ENCODE data around the gene TBC1D17.
A peak's percentile ranks its signal among the peaks of the same experiment; 100 is the strongest.

TBC1D17 gene

DNA sequence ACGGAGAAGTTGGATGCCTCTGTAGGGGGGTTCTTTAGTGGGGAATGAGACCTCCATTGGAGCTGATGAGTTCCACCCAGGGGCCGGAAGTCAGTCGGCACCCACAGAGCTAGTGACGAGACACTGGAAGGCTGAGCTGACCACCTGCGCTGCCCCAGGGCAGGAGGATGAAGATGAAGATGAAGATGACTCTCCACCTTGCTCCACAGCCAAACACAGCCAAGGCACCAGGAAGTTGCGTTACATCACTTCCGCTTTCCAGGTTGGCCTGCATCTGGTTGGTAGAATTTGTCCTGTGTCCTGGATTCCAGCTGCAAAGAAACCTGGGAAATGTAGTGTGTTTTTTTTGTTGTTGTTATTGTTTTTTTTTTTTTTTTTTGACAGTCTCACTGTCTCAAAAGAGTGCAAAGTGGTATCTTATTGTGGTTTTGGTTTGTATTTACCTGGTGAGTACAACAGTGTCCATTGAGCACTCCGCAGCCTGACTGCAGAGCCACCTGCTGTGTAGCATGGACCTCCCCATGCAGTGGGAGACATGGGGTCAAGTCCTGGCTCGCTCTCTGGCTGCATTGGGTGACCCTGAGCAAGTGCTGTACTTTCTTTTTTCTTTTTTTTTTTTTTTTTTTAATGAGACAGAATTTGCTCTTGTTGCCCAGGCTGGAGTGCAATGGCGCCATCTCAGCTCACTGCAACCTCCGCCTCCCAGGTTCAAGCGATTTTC is 1.9 kb downstream of the TBC1D17 start:
- no peak for DNase-seq

DNA sequence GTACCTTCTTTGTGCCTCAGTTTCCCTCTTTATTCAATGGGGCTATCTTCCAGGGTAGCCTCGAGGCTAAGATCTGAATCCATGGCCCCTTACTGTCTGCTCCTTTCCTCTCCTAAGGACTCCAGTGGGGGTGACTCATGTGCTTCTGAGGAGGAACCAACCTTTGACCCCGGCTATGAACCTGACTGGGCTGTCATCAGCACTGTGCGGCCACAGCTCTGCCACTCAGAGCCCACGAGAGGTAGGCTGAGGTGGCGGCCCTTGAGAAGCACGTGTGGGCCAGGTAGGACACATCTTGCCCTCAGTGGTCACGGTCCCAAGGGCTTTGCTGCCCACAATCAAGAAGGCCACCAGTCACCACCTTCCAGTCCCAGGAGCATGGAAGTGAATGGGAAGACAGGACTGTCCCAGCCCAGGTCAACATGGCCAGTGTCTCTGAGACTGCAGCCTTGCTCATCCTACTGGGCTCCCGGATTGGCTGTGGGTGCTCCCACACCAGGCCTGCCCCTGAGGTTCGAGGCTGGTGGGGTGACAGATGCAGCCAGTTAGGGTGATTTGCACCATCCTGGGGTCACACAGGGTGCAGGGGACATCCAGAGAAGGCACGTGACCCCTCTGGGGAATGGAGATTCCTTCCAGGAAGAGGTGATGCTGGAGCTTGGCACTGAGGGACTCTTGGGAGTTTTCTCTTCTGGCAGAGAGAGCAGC is 2.8 kb downstream of the TBC1D17 start:
- DNase-seq = no peak

- no peak for DNase-seq
These were observed 3.7 kb downstream of the TBC1D17 start for GRCh38 chr19:49881186-49881585.

DNA sequence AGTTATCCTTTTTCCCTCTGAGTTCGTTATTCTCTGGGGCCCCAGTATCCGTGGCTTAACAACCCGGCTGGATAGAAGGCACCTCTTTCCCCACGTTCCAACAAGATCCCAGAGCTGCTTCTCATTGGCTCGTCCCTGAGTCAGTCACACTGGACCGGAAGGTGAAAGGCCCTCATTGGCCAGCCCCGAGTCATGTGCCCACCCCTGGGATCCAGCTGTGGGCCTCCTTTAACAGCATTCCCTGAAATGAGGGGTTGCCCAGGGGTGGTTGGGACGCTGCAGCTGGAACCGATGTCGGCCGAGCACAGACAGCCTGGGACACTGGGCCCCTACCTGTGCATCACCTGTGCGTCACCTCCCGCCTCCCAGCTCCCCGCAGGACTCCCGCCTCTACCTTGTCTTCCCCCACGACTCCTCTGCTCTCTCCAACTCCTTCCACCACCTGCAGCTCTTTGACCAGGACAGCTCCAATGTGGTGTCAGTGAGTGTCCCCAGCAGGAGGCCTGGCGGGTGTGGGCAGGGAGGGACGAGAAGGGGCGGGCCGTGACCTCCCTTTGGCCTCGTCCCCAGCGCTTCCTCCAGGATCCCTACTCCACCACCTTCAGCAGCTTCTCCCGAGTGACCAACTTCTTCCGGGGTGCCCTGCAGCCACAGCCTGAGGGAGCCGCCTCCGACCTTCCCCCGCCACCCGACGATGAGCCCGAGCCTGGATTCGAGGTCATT is 4.3 kb downstream of the TBC1D17 start:
- no peak for DNase-seq

DNA sequence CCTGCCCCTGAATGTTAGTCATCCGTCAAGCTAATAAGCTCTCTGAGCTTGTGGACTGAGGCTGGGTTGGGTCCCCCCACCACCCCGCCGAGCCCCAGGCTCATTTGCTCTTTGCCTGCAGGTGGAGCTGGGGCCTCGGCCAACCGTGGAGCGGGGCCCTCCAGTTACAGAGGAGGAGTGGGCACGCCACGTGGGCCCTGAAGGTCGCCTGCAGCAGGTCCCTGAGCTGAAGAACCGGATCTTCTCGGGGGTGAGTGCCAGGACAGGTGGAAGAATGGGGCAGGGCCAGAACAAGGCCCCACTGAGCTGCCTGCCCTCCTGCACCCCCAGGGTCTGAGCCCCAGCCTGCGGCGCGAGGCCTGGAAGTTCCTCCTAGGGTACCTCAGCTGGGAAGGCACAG is 5.1 kb downstream of the TBC1D17 start:
- no peak for DNase-seq

DNA sequence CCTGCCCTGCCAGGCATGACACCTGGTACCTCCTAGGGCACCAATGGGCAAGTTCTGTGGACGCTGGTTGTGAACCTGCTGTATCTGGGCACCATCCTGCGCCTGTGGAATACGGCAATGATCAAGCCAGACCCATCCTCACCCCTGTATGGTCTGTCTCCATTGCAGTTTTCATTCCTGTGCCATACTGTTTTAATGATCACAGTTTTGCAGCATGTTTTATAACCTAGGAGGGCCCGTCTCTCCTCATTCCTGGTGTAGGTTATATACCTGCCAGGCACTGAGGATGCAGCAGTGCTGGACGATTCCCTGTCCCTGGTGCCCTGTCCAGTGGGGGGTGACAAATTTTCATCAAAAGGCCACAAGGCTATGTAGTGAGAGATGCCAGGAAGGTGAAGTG is 5.6 kb downstream of the TBC1D17 start:
- no peak for DNase-seq

GRCh38 chr19:49884109-49884508 is 6.6 kb downstream of the TBC1D17 start:
- no peak for DNase-seq

GRCh38 chr19:49884760-49885159 is 7.3 kb downstream of the TBC1D17 start:
- DNase-seq = no peak

- no peak for DNase-seq
These were observed 9.6 kb downstream of the TBC1D17 start for GRCh38 chr19:49887037-49887664.

- no peak for DNase-seq
These were observed 10.4 kb downstream of the TBC1D17 start for GRCh38 chr19:49887665-49888509.

DNA sequence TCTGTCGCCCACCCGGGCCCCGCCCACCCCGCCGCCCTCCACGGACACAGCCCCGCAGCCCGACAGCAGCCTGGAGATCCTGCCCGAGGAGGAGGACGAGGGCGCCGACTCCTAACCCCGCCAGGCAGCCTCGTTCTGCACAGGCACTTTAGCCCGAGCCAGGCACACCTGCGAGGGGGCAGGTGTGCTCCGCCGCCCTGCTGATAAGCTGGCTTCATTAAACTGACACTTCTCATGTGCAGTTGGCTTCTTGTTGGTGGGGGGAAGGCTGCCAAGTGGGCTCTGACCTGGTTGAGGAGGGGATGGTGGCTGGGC is 11.0 kb downstream of the TBC1D17 start:
- no peak for DNase-seq

- DNase-seq = no peak
These were observed 11.7 kb downstream of the TBC1D17 start for GRCh38 chr19:49889038-49889686.

GRCh38 chr19:49889687-49890348 is 12.3 kb downstream of the TBC1D17 start:
- DNase-seq = peak; percentile 25

DNA sequence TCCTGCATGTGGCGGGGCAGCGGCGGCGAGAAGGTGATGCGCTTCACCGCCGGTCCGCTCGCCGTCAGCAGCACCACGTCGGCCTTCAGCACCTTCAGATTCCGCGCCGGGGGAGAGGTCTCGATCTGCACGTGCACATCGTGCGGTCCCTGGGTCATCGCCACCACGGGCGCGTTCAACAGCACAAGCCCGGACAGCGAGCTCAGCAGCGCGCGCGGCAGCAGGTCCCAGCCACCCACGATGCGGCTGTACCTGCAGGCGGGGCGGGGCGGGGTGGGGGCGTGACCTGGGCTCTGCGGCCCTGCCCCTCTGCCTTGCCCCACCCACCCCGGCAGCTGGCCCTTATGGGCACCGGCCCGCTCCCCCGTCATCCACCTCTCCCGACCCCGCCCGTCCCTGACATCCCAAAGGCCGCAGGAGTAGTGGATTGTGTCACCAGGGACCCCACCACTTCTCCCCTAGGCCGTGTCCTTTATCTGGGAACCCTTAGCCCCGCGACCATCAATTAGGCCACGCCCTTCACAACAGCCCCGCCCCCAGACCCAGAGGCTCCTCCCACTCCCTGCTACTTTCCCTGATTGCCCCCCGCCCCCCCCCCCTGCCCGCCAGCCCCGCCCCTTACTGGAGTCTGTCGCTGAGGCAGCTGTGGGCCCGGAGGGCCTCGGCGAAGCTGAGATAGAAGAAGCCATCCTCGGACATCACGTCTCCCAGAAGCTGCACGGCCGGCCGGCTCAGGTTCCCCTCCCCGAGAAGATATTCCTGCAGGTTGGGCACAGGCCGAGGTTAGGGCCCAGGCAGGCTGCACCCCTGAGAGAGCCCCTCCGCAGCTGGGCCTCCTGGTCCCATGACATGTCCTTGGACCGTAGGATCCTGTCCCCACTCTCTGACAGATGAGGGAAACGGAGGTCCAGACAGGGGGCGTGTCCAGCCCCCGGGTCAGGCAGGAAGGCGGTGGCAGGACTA is 13.1 kb downstream of the TBC1D17 start:
- DNase-seq = peak; percentile 42

DNA sequence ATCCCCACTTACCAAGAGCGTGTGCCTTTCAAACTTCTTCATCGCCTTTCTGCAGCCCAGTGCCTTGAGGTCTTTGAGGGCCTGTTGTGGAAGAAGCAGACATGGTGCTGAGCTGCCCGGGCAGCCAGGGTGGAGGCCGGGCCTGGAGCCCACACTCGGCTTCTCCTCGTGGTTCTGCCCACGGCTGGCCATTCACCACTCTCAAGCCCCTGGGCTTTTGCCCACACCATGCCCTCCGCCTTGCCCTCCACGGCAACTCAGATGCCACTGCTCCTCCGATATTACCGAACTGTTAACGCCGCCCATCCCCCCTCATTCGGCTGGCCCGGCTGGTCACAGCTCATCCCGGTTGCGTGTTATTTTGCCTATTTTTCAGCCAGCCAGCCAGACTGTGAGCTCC is 13.9 kb downstream of the TBC1D17 start:
- no peak for DNase-seq

- DNase-seq = no peak
These were observed 15.2 kb downstream of the TBC1D17 start for GRCh38 chr19:49892716-49893115.

DNA sequence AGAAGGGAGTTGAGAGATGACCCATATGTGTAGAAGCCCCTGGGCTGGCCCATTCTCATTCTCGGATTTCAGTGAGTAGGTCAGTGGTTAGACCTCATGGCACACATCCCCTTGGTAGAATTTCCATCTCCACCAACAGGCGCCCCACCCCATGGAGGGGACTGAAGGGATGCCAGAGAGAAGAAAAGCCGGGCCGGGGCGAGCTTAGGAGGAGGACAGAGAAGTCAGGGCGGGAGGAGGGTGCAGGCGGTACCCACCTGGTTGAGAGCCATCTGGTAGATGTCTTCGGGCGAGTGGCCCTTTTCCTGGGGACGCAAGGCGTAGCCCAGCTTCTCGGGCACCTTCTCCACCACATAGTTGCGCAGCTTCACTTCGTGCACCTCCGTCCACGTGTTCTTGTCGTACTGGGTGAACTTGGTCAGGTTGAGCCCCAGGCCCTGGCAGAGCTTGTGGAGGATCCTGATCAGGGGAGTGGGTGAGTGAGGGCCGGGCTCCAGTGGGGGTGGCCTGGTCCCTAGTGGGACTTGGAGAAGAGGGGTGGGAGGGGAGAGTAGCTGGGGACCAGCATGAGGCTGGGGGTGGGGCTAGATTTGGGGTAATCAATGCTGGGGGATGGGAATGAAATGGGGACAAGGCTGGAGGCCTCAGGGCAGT is 16.6 kb downstream of the TBC1D17 start:
- DNase-seq = no peak

GRCh38 chr19:49894879-49895565 is 17.5 kb downstream of the TBC1D17 start:
- no peak for DNase-seq

Measured in NCI-H2171 (cell line).